Stimulated activated CD8-positive, alpha-beta memory T cell treated with anti-CD3 and anti-CD28 coated beads, Interleukin-2, amount 100 ng/mL, for 48 hours (primary cell): ENCODE data around the gene TEKT5.
"Not testable (repeated sequence)": the region's sequence is repeated elsewhere in the genome, so short reads cannot be mapped to it uniquely, and the experiment has no call there.

Experiments used
- DNase-seq, 2 donors: peaks; one replicate each; pipeline ENCODE4 v3.0.0-alpha.2; 2020; ENCODE audit warnings: low read depth in 2 of 2

Gene TEKT5

DNA sequence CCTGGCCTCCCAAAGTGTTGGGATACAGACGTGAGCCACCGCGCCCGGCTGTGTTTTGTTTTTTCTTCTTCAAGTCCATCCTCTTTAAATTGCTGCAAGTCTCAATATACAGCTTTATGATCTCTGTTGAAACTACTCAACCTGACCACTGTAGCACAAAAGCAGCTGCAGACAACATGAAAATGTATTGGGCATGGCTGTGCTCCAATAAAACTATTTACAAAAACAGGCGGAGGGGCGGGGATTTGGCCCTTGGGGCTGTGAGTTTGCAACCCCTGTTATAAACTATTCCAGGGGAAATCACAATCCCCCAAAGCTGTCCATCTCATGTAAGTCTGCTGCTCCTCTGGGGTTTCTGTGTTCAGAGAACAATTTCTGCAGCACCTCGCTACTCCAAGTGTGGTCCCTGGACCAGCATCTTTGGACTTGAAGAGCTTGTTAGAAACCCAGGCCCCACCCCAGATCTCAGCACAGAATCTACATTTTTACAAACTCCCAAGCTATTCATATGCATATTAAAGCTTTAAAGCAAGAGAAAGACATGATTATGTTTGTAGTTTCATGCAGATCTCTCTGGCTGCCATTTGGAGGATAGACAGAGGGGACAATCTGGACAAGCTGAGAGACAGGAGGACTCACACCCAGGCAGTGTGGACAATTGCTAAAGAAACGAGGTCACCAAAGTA is 33.6 kb downstream of the TEKT5 start:
- DNase-seq: no peak

DNA sequence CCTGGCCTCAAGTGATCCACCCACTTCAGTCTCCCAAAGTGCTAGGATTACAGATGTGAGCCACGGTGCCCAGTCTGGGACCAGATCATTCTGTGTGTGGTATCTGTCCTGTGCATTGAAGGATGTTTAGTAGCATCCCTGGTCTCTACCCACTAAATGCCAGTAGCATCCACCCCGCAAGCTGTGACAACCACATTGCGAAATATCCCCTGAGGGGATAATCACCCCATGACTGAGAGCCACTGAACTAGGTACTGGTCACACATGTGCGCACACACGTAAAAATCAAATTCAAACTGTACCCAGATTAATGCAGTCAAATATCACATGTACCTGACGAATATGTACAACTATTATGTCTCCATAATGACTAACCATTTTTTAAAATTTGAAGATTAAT is 35.8 kb downstream of the TEKT5 start:
- no peak for DNase-seq

DNA sequence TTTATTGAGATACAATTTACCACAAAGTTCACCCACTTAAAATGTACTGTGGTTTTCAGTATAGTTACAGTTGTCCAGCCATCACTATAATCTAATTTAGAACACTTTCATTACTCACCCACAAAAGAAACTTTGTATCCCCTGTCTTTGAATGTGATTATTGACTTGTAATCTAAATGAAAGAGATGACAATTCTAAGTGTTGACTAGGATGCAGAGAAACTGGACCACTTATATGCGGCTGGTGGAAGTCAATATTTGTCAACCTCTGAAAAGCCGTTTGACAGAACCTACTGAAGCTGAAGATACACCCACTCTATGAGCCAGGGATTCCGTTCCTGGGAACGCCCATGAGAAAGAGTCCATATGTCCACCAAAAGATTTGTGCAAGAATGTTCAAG is 36.8 kb downstream of the TEKT5 start:
- no peak for DNase-seq

DNA sequence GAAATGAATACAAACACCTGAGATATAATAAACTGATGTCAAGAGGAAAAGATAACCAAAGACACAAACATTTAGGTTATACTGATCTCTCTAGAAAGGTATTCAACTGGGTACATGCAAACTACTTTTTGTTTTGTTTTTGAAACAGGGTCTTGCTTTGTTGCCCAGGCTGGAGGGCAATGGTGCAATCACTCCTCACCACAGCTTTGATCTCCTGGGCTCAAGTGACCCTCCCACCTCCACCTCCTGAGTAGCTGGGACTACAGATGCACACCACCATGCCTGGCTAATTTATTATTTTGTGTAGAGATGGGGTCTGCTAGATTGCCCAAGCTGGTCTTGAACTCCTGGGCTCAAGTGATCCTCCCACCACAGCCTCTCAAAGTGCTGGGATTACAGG is 38.1 kb downstream of the TEKT5 start:
- DNase-seq: no peak

DNA sequence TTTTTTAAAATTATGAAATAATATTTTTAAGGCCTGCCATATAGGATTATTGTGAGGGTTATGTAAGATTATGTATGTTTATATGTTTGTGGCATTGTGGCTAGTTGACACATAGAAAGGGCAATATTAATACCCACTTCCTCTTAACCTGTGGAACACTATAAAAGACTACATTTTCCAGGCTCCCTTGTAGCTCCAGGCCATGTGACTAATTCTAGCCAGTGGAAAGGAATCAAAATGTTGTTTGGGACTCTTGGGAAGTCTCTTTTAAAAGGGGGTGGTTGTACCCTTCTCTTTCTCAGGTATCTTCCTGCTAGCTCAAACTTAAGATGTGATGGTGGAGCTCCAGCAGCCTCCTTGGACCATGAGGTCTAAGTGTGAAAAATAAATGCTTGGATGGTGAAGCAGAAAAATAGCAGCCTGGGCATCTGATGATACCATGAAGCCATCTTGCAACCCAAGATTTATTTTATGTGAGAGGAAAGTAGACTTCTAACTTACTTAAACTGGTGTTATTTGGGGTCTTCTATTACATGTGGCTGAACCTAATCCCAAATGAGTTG is 39.2 kb downstream of the TEKT5 start:
- DNase-seq: no peak

DNA sequence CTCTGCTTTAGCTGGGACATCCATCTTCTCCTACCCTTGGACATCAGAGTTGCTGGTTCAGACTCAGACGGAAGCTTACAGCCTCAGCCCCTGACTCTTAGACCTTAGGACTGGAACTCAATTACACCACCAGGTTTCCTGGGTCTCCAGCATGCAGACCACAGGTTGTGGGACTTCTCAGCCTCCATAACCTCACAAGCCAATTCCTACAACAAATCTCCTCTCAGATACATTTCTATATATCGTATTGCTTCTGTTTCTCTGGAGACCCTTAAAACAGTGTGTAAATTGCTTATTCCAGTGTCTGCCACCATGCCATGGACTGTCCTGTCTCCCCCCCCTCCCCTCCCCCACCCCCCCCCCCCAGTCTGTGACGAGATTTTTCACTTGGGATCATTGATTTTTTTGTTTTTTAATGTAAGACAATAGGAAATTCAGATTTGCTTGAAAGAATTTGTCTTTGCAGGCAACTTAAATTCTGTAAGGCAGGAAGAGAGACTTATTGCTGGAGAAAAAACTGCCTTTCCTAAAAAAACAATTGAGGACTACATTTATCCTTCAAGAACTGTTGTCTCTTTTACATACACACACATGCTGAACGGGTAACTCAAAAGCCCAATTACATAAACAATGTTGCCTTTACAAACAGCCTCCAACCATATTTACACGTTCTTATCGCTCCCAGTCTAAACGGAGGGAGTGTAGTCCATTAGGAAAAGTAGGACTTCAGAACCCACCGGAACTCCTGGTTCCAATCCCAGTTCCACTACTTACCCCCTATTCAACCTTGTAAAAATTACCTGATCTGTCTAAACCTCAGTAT is 39.9 kb downstream of the TEKT5 start:
- no peak for DNase-seq

DNA sequence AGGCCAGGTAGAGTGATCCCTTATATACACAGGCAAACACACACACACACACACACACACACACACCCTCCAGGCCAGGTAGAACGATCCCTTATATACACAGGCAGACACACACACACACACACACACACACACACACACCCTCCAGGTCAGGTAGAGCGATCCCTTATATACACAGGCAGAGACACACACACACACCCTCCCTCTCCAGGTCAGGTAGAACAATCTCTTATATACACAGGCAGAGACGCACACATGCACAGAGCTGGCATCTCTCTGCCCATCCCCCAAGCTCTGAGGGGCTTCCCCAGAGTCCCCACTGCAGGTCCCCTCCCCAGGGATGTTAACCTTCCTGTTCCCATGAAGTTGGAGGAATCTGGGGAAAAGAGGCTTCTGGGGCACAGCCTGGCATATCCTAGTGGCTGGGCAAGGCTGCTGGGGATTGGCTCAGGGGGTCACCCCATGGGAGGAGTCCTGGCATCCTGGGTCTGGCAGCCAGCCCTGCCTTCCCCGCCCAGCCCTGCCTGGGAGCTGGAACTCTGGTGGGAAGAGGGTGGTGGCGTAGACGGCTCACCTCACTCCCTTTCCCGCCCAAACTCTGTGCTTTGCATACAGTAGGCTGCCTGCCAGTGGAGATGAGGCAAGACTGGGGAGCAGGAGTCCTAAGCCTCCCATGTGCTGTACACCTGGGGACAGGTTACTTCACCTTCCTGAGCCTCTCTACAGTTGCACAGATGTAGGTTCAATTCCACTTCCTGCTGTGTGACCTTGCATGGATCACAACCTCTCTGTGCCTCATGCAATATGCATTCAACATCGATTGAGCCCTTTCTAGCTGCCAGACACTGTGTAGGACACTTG is 41.8 kb downstream of the TEKT5 start:
- no peak for DNase-seq

DNA sequence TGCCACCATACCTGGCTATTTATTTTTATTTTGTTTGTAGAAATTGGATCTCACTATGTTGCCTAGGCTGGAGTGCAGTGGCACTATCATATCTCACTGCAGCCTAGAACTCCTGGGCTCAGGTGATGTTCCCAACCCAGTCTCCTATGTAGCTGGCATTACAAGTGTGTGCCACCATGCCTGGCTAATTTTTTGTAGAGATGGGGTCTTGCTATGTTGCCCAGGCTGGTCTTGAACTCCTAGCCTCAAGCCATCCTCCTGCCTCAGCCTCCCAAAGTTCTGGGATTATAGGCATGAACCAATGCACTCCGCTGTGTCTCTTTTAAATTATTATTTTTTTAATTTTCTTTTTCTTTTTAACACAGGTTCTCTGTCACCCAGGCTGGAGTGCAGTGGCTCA is 45.6 kb downstream of the TEKT5 start:
- not testable (repeated sequence) for DNase-seq

DNA sequence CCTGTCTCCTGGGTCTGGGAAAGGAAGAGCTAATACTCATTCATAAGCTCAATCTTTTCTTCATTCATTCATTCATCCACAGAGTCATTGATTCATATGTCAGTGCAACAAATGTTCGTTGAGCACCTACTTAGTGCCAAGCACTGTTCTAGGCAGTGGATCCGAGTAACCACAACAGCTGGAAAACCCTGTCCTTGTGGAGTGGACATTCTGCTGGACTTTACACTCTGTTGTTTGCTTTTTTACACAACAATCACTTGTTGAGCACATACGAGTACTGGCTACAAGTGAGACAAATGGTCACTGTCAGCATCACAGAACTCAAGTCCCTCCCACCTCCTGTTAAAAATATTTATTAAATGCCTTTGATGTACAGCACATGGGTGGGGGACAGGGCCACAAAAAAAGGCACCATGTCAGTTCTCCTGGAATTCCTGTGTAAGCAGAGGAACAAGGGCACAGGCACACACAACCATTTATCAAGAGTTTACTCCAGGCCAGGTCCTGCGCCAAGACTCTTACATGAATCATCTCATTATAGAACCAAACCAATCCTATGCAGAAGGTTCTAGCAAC is 46.9 kb downstream of the TEKT5 start:
- DNase-seq: no peak

DNA sequence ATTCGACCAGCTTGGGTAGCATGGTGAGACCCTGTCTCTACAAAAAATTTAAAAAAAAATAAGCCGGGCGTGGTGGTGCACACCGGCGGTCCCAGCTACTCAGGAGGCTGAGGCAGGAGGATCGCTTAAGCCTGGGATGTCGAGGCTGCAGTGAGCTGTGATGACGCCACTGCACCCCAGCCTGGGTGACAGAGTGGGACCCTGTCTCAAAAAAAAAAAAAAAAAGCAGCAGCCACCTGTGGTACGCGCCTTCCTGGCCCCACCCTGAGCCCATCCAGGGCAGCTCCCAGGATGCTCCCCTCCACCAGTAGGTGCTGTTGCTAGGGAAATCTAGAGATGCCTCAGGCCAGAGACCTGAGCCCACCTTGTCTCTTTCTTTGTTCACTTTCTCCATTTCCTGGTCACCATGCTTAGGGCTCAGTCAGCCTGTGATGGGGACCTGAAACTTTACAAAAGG is 47.4 kb downstream of the TEKT5 start:
- DNase-seq: no peak

DNA sequence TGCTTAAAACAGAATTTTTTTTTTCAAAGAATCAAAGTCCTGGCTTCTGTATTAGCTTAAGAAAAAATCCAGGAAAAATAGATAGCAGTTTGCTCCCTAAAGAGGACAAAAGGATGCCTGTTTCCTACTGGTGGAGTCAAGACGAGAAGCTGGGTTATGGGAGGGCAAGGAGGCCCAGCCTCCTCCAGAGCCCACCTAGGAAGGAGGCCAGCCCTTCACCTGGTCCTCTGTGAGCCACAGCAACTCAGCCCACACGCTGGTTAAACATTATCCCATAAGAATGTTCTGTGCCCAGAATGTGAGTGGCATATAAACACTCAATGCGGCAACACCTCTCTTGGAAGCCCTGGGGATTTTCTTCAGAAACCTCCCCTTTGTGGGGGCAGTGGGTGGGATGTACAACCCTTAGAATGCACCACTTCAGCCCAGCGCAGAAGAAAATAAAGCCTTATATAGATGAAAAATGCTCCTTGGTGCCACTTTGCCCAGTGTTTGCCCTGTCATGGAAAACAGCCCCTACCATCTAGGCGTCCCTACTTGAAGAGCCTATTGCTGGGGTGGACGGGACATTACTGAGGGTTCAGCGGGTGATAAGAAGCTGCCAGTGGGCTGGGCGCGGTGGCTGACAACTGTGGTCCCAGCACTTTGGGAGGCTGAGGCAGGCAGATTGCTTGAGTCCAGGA is 48.0 kb downstream of the TEKT5 start:
- DNase-seq: no peak

DNA sequence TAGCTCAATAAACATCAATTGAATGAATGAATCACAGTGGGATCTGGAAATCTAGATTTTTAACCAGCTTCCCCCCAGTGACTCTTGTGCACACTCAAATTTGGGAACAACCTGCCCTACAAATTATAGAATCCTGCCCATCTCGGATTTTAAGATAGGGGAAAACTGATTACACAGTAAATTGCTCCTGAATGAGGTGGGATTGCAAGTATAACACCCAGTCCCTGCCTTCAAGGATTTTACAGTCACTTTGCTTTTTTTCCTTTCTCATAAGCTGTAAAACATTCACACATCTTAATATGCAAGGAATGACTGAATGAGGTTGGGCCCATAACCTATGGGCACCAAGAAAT is 48.5 kb downstream of the TEKT5 start:
- DNase-seq: no peak

DNA sequence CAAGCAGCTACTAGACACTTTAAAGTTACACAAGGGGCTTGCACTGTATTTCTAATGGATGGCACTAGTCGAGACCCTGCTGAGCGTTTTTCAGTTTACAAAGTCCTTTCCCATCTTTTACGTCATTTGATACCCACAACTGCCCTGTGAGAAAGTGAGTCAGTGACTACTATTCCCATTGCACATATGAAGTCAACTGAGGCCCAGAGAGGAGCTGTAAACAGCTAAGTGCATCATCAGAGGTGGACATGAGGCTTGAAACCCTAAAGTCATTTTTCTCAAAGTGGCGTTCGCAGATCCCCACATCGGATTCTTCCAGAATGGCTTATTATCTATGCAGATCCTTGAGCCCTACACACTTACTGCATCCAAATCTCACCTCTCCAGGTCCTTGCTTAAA is 50.6 kb downstream of the TEKT5 start:
- no peak for DNase-seq

DNA sequence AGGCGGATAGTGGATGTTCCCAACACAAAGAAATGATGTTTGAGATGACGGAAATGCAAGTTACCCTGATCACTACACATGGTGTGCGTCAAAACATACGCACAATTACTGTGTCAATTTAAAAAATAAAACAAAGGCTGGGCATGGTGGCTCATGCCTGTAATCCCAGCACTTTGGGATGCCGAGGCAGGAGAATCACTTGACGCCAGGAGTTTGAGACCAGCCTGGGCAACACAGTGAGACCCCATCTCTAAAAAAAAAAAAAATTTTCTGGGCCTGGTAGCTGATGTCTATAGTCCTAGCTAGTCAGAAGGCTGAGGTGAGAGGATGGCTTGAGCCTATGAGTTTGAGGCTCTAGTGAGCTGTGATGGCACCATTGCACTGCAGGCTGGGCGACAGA is 51.8 kb downstream of the TEKT5 start:
- DNase-seq: no peak

DNA sequence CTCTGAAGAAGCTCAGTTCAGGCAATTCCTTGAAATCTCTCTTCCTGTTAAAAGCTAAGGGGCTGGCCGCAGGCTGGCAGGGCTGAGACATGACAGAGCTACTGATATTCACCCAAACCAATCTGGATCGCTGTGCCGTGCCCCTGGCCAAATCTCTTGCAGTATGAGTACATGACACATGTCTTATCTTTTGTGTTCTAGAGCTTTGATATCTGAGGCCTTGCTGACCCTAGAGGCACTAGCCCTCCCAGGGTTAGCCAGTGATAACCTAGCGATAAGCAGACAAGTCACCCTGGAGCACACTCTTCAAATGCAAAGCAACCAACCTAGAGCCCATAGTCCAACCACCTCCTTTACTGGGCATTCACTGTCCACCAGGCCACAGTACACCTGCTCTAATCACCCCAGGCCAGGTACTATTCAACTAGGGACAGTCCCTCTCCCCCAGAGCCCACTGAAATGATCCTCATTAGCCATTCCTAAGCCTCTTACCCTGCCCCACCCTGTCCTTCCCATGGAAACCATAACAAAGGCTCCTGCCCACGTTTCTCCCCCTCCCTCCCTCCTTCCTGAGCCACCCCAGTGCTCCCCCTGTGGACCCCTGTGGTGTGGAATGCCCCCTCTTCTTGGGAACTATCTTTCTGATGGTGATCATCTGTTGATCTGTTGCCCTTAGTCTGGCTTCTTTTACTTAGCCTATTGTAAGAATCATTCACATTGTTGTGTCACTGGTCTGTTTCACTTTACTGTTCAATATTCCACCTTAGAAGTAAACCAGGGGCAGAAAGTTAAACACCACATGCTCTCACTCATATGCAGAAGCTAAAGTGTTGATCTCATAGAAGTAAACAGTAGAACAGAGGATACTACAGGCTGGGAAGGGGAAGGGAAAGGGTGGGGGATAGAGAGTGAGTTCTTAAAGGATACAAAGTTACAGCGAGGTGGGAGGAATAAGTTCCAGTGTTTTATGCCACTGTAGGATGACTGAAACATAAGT is 52.5 kb downstream of the TEKT5 start:
- DNase-seq: no peak

DNA sequence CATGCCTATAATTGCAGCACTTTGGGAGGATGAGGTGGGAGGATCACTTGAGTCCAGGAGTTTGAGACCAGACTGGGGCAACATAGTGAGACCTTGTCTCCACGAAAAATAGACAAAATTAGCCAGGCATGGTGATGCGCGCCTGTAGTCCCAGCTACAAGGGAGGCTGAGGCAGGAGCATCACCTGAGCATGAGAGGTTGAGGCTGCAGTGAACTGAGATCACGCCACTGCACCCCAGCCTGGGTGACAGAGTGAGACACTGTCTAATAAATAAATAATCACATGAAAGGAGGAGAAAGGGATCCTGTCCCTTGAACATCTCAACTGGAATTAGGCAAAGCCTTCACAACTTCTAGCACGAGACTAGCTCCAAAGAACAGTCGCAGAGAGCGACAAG is 53.2 kb downstream of the TEKT5 start:
- no peak for DNase-seq

DNA sequence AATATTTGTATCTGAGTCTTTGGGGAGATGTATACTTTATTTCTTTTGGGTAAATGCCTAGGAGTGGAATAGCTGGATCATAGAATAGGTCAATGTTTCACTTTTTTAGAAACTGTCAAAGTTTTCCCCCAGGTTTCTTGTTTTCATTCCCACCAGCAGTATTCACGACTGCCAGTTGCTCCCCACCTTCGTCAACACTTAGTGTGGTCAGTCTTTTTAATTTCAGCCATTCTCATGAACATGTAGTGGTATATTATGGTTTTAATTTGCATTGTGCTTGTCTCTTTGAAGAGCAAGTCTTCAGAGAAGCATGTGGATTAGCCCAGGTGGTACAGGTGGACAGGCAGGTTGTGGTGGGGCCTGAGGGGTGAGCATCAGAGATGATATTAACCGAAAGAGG is 53.8 kb downstream of the TEKT5 start:
- no peak for DNase-seq

DNA sequence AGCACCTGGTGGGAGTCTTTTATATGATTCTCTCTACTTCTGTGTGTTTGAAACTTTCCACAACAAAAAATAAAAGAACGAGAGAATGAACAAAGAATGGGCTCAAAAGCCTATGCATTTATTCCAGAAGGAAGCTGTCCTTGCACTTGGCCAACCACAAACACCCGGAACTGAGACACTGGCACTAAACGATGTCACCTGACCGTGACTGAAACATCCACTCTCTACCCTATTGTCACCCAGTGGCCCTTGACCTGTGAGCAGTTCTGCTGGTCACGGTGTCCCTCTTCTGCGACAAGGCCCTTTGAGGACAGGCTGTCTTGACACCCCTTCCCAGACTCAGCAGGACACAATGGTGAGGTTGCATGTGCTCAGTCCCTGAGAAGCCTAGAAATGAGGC is 56.6 kb downstream of the TEKT5 start:
- DNase-seq: no peak

DNA sequence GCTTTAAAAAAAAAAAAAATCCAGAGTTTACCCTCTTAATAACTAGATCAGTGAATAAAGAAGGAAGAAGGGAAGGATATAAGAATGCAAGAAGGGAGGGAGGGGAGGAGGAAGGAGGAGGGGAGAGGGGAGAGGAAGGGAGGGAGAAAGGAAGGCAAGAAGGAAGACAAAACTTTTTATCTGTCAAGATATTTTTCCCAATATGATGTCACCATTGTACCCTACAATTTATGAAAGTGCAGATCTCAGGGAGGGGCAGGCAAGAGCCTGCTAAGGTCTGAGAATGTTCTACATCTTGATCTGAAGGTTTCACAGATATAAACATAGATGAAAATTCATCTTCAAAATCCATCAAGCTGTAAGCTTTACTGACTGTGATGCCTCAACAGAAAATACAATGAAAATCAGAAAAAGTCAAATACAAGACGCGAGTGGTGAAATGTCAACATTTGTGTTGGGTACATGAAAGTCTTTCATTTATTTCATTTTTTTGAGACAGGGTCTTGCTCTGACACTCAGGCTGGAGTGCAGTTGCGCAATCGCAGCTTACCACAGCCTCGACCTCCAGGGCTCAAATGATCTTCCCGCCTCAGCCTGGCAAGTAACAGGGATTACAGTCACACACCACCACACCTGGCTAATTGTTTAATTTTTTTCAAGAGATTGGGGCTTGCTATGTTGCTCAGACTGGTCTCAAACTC is 57.2 kb downstream of the TEKT5 start:
- no peak for DNase-seq
